Measurements from ENCODE around the gene ELMOD1.

Gene ELMOD1

GRCh38 chr11:107691000-107691750 is 100.2 kb downstream of the ELMOD1 start:
- no peak for DNase-seq

GRCh38 chr11:107695446-107695845 is 104.5 kb downstream of the ELMOD1 start:
- no peak for DNase-seq

- no peak for DNase-seq
Measured at GRCh38 chr11:107696140-107696539, 105.2 kb downstream of the ELMOD1 start.

- DNase-seq, result no peak
Measured at GRCh38 chr11:107697291-107697690, 106.3 kb downstream of the ELMOD1 start.

GRCh38 chr11:107699371-107700285 is 108.7 kb downstream of the ELMOD1 start:
- DNase-seq, result no peak

- no peak for DNase-seq
Measured at GRCh38 chr11:107702109-107702660, 111.2 kb downstream of the ELMOD1 start.

- no peak for DNase-seq
Measured at GRCh38 chr11:107702723-107703122, 111.8 kb downstream of the ELMOD1 start.

- no peak for DNase-seq
Measured at GRCh38 chr11:107704451-107704850, 113.5 kb downstream of the ELMOD1 start.

- no peak for DNase-seq
Measured at GRCh38 chr11:107705027-107705426, 114.1 kb downstream of the ELMOD1 start.

- DNase-seq, result no peak
Measured at GRCh38 chr11:107706531-107706930, 115.6 kb downstream of the ELMOD1 start.

GRCh38 chr11:107707215-107707671 is 116.3 kb downstream of the ELMOD1 start:
- DNase-seq, result no peak

GRCh38 chr11:107707807-107708206 is 116.9 kb downstream of the ELMOD1 start:
- DNase-seq, result no peak

- DNase-seq, result no peak
Measured at GRCh38 chr11:107708792-107709191, 117.8 kb downstream of the ELMOD1 start.

- no peak for DNase-seq
Measured at GRCh38 chr11:107710301-107710700, 119.4 kb downstream of the ELMOD1 start.

- peak in 1 of 3 experiments; percentile 83 for DNase-seq
Measured at GRCh38 chr11:107711861-107712755, 121.2 kb downstream of the ELMOD1 start, which contains the start of gene SLN. TSS of gene SLN (minus strand) at chr11:107712056.

- peak in 2 of 3 experiments; percentile 52 to 96 for DNase-seq
Measured at GRCh38 chr11:107713009-107713408, 122.1 kb downstream of the ELMOD1 start.

All from NCI-H1417 (cell line).